ENCODE results near the gene DOHH.
"Not testable (repeated sequence)": the region's sequence is repeated elsewhere in the genome, so short reads cannot be mapped to it uniquely, and the experiment has no call there.

DOHH gene

DNA sequence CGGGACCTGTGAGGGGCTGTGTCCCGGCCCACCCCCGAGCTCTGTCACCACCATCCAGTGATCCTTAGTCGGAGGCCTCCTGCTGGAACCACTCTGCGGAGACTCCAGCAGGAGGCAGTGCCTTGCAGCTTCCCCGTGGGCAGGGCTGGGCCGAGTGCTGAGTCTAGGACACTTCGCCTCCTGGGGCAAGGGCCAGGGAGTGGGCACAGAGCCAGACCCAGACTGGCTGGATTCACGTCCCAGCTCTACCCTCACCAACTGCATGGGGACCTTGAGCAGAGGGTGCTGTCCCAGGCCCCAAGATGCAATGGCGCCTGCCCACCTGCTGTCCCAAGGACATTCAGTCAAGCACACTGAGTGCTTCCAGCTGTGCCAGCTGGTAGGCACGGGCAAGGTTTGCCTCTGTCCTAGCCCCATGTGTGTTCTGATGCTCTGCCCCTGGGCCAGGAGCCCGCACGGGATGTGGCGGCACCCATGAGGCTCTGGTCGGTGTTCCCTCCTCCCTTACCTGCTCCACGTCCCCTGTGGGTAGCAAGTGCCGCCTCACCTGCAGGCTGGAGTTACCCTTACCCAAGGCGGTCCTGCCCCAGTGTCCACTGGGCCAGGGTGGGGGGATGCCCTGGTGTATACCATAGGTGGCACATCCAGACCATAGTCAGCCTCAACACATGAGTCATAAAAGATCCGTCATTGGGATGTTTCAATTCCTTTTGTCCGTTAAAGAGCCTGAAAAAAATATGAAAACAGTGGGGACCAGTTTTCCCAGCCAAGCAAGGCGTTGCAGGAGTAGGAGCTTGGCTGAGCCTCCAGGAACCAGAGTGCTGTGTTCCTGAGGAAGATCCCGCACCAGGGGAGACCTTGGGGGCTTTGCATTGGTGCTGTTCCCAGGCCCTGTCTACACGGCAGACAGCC, 13.0 kb upstream of the DOHH start:
- H3K4me3 ChIP-seq (replicated peaks; ENCODE audit: low read depth, low read length): no peak overlapping the region
- TF ChIP-seq, protein P1, sequence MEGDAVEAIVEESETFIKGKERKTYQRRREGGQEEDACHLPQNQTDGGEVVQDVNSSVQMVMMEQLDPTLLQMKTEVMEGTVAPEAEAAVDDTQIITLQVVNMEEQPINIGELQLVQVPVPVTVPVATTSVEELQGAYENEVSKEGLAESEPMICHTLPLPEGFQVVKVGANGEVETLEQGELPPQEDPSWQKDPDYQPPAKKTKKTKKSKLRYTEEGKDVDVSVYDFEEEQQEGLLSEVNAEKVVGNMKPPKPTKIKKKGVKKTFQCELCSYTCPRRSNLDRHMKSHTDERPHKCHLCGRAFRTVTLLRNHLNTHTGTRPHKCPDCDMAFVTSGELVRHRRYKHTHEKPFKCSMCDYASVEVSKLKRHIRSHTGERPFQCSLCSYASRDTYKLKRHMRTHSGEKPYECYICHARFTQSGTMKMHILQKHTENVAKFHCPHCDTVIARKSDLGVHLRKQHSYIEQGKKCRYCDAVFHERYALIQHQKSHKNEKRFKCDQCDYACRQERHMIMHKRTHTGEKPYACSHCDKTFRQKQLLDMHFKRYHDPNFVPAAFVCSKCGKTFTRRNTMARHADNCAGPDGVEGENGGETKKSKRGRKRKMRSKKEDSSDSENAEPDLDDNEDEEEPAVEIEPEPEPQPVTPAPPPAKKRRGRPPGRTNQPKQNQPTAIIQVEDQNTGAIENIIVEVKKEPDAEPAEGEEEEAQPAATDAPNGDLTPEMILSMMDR (IDR thresholded peaks at IDR 0.05; ENCODE audit: low read depth, low read length, missing control alignments): no peak
- no peak for DNase-seq (ENCODE audit: extremely low read depth, low read depth)

DNA sequence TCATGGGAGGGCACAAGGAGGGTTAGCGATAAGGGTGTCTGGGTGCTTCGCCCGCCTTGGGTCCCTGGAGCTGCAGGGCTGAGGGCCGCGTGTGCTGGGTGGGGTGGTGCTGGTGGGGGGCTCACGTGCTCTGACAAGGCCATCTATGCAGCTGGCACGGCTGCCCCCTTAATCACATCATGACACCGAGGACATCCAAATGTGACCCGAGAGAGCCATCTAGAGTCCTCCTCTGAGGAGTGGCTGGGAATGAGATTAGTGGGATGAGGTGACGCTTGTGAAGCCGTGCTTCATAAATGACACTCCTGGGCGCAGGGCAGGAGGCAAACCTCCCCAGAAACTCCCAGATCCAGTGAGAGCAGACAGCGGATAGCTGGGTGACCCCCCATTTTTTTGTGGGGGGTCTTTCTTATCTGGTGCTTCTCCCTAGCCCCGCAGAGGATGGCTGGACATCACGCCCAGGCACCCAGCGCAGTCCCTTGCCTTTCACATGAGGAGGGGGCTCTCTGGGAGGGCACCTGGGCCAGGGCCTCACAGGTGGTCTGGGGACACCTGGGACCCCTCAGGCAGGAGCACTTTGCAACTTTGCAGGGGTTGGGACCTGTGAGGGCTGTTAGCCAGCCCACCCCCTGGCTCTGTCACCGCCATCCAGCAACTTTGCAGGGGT, 12.2 kb upstream of the DOHH start:
- TF ChIP-seq, protein P1 (IDR thresholded peaks at IDR 0.05; ENCODE audit: low read depth, low read length, missing control alignments): no peak
- no peak overlapping the region for H3K4me3 ChIP-seq (replicated peaks; ENCODE audit: low read depth, low read length)
- no peak for DNase-seq (ENCODE audit: extremely low read depth, low read depth)

DNA sequence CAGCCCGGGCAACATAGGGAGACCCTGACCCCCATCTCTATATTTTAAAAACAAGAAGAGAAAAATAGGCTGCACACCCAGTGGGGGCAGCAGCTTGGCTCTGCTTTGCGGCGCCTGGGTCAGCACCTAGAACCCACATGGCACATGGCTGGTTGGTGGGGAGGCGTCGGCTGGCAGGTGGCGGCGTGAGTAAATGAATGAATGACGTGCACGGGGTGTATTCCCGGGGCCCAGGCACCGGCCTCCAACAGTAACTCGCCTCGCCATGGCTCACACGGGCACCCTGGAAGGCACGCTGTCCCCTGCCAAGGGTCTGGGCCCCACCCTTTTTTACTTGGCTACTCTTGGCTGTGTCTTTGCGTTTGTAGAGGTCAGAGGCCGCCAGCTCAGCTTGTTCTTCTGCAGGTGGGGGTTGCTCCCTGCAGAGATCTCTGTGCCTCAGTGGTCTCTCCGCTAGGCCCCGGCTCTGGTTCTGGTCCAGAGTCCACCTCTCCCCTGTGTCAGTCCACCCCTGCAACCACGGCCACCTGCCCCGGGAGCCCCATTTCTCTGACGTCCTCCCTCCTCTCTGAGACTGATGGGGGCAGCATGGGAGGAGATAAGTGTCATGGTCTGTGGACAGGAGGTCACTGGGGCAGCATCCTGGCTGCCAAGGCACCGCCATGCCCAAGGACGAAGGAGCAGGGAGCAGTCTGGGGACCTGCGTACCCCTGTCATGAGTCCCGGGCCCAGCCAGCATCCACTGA, 11.2 kb upstream of the DOHH start:
- no peak for DNase-seq (ENCODE audit: extremely low read depth, low read depth)
- TF ChIP-seq, protein P1 (IDR thresholded peaks at IDR 0.05; ENCODE audit: low read depth, low read length, missing control alignments): no peak
- no peak overlapping the region for H3K4me3 ChIP-seq (replicated peaks; ENCODE audit: low read depth, low read length)

DNA sequence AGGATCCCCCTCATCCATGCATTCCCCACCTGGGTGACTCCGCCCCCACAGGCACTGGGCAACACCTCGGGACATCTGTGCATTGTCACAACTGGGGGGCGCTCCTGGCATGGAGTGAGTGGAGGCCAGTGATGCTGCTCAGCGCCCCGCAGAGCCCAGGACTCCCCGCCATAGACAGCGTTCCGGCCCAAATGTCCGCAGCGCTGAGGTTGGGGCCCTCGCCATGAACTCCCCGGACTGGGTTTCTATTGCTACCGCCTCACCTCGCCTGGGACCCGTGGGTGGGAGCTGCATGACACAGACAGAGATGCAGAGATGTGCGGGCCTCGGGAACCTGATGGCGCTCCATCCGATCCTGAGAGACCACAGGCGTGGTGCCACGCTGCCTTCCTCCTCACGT, 10.3 kb upstream of the DOHH start:
- no peak overlapping the region for H3K4me3 ChIP-seq (replicated peaks; ENCODE audit: low read depth, low read length)
- DNase-seq (ENCODE audit: extremely low read depth, low read depth): no peak
- TF ChIP-seq, protein P1 (IDR thresholded peaks at IDR 0.05; ENCODE audit: low read depth, low read length, missing control alignments): no peak

DNA sequence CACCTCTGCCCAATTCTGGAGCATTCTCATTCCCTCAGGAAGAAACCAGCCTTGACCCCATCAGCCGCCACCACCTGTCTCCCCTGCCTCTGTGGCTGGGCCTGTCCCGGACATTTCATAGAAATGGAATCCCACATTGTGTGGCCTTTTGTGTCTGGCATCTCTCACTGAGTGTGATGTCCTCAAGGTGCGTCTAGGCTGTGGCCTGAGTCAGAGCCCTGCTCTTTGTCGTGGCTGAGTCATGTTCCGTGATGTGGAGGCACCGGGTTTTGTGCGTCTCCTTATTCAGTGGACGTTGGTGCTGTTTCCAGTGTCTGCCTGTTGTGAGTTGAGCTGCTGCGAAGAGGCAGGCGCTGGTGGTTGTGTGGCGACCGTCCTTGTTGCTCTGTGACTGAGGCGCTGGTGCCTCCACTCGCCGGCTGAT, 9.1 kb upstream of the DOHH start:
- peak; percentile 35 for DNase-seq (ENCODE audit: extremely low read depth, low read depth)
- H3K4me3 ChIP-seq (replicated peaks; ENCODE audit: low read depth, low read length): no peak overlapping the region
- TF ChIP-seq, protein P1 (IDR thresholded peaks at IDR 0.05; ENCODE audit: low read depth, low read length, missing control alignments): no peak

DNA sequence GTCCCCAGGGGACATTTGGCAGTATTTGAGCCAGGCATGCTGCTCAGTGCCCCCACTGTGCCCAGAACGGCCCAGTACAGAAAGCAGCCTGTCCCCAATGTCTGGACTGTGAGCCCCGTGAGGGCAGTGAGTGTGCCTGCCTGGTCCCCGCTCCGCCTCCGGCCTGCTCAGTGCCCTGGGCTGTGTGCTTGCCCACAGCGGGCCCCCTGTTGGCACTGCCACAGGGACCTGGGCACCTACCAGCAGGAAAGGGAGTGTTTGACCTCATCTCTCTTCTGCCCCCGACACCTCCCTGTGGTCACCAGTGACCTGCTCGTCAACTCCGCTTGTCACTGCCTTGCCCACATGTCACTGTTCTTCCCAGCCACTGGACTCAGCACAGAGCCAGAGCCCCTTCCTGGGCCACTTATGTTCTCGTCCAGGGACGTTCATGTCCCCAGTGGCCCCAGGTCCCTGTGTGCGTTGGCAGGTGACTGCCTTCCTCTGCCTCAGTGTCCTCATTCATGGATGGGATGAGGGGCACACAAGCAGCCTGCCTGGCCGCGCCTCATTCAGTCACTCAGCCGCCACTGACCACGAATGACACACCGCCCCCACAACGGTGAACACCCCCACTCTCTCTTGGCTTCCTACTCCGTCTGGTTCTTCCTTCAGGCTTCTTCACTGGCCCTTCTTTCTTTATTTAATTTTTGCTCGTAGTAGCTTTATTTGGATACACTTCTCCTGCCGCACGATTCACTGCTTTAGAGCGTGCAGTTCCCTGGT, 8.5 kb upstream of the DOHH start:
- H3K4me3 ChIP-seq (replicated peaks; ENCODE audit: low read depth, low read length): no peak overlapping the region
- TF ChIP-seq, protein P1 (IDR thresholded peaks at IDR 0.05; ENCODE audit: low read depth, low read length, missing control alignments): no peak
- DNase-seq (ENCODE audit: extremely low read depth, low read depth): no peak

DNA sequence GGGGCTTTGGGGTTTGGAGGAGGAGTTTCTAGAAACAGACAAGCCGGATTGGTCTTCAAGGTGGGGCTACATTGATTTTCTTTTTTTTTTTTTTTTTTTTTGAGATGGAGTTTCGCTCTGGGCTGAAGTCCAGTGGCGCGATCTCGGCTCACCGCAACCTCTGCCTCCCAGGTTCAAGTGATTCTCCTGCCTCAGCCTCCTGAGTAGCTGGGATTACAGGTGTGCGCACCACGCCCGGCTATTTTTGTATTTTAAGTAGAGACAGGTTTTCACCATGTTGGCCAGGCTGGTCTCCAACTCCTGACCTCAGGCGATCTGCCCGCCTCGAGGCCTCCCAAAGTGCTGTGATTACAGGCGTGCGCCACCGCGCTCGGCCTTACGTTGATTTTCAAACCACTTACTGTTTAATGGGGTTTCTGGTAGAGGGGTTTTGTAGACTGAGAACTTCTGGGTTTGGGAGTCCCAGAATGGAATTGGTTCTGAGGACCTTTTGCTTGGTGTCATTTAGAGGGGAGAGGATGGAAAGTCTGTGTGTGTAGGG, 7.7 kb upstream of the DOHH start:
- peak overlapping the region; percentile 64 for H3K4me3 ChIP-seq (replicated peaks; ENCODE audit: low read depth, low read length)
- DNase-seq (ENCODE audit: extremely low read depth, low read depth): not testable (repeated sequence)

All from HFF-Myc (cell line).